Tongue (tissue), 2 donors: ENCODE results near the gene ACOX3. TPM values are rescaled to one million over a fixed set of nuclear protein-coding genes. Genes with fewer than 3 reads are reported as not detected.
A peak's percentile ranks its signal among the peaks of the same experiment; 100 is the strongest.
"Not testable (repeated sequence)": the region's sequence is repeated elsewhere in the genome, so short reads cannot be mapped to it uniquely, and the experiment has no call there.

Source experiments
- DNase-seq: peaks from one replicate; pipeline ENCODE4 v3.0.0-alpha.2; 2015
- total RNA-seq: library from RNA; depleted of rRNA; stranded (reverse); fragments of >200 nt; gene quantifications from one replicate; pipeline ENCODE4 v1.2.3, GENCODE V29; 2014

Gene ACOX3
- 33.1 TPM for total RNA-seq

- peak; percentile 95 for DNase-seq
Observed at GRCh38 chr4:8440492-8441311, at the start of gene ACOX3, which contains the start of gene TRMT44. Gene ACOX3 (minus strand): TSS chr4:8440723. CDS start chr4:8416521, 24,202 bp downstream. Gene TRMT44 (plus strand): TSS chr4:8440777. CDS start chr4:8440823, 46 bp downstream.

- no peak for DNase-seq
Observed at GRCh38 chr4:8488791-8489369, 48.4 kb upstream of the ACOX3 start.

- DNase-seq, result not testable (repeated sequence)
Observed at GRCh38 chr4:8486643-8487042, 46.1 kb upstream of the ACOX3 start.

- DNase-seq, result no peak
Observed at GRCh38 chr4:8480221-8480620, 39.7 kb upstream of the ACOX3 start.

- DNase-seq, result no peak
Observed at GRCh38 chr4:8478801-8479744, 38.5 kb upstream of the ACOX3 start.

DNA sequence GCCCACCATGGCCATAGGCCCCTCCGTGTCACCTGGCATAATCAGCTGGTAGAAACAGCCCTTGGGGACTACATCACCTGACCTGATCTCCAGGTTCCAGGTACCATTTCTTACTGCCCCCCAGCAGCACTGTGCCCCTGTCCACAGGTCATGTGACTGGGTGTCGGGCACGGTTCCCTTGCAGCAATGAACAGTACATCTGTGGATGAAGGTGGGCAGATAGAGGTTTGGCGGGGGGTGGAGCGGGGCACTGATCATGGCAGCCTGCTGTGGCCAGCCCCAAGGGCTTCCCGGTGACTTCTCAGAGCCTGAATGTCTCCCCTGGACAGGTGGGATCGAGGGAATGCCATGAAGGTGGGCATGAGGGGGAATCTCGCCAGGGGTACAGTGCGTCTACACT is 37.8 kb upstream of the ACOX3 start:
- DNase-seq, result no peak

- no peak for DNase-seq
Observed at GRCh38 chr4:8477676-8478075, 37.2 kb upstream of the ACOX3 start.

DNA sequence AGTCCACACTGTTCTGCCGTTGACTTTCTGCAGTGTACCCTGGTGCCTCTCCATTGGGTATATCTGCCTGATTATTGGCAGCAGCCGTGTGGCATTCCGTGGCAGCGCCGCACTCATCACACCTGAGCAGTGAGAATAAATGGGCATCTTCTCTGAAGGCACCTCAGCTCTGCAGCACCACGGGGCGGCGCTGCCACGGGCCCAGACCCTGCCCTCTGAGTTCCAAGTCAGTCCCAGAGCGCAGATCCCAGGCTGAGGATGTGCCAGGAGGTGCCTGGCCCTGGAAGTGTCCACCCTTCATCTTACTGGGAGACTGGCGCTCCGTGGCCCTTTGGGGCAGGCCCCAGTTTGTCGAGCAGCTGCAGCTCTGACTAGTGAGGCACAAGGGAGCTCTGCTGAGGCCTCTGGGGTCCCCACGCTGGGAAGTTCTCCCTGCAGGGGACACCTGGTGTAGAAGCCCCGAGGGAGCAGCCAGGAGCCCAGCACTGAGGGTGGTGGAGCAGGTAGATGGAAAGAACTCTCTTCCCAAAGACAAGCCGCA is 36.6 kb upstream of the ACOX3 start:
- DNase-seq, result no peak

DNA sequence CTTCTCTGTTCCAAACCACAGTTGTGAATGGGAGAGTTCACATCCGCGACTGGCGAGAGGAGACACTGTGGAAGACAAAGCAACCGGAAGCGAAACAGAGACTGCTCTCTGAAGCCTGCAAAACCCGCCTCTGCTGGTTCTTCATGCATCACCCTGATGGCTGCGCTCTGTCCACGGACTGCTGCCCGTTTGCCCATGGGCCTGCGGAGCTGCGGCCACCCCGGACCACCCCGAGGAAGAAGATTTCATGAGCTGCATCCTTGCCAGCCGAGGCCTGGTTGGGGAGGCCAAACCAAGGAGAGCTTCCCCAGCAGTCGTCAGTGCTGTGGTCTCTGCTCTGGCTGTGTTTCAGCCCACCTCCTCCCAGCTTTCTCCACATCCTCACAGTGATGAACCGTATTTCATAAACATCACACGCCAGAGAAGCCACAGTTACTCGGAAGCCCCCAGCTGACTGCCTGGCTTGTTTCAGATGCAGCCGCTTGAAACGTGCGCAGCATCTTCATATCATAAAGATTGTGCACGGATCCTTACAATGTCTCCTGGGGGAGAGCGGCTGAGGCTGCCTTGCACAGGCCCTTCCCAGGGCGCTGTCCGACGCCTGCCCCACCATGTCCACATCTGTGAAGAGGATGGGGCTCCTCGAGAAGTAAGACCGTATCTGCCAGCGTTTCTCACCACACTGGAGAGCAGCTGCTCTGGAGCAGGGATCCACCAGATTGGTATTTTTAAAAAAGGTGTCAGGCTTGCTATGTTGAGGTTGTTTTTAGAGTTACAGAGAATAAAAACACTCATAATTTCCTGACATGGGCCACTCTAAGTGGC is 35.4 kb upstream of the ACOX3 start:
- DNase-seq, result no peak

GRCh38 chr4:8474856-8475255 is 34.3 kb upstream of the ACOX3 start:
- no peak for DNase-seq

GRCh38 chr4:8473920-8474590 is 33.5 kb upstream of the ACOX3 start:
- no peak for DNase-seq

- no peak for DNase-seq
Observed at GRCh38 chr4:8473198-8473919, 32.8 kb upstream of the ACOX3 start.

GRCh38 chr4:8472689-8473197 is 32.2 kb upstream of the ACOX3 start:
- DNase-seq, result peak; percentile 82

GRCh38 chr4:8472158-8472688 is 31.7 kb upstream of the ACOX3 start:
- no peak for DNase-seq

GRCh38 chr4:8471211-8471875 is 30.8 kb upstream of the ACOX3 start:
- DNase-seq, result no peak

DNA sequence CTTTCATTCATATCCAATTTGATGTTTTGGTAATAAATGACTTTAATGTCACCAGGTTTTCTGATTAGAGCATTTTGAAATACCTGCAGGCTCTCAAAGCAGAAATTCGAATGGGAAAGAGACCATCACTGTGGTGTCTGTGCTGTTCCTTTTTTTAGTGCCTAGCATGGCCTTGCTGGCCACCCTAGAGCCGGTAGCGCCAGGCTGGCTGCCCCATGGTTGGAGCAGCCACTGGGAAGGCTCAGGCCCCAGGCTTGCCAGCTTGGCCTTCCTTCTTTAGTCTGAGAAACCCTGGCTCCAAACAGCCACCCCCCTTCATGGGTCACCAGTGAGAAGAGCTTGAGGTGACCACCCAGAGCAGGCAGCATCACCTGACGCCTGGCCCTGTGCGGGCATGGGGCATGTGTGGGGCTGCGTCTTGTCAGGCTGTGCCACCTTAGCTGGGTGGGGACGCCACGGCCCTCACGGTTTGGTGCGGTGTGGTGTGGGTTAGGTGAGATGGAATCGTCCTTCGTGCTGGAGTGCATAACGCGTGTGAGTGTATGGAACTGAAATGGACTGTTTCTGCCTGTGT is 30.0 kb upstream of the ACOX3 start:
- DNase-seq, result no peak

GRCh38 chr4:8469550-8469949 is 29.0 kb upstream of the ACOX3 start:
- DNase-seq, result no peak

DNA sequence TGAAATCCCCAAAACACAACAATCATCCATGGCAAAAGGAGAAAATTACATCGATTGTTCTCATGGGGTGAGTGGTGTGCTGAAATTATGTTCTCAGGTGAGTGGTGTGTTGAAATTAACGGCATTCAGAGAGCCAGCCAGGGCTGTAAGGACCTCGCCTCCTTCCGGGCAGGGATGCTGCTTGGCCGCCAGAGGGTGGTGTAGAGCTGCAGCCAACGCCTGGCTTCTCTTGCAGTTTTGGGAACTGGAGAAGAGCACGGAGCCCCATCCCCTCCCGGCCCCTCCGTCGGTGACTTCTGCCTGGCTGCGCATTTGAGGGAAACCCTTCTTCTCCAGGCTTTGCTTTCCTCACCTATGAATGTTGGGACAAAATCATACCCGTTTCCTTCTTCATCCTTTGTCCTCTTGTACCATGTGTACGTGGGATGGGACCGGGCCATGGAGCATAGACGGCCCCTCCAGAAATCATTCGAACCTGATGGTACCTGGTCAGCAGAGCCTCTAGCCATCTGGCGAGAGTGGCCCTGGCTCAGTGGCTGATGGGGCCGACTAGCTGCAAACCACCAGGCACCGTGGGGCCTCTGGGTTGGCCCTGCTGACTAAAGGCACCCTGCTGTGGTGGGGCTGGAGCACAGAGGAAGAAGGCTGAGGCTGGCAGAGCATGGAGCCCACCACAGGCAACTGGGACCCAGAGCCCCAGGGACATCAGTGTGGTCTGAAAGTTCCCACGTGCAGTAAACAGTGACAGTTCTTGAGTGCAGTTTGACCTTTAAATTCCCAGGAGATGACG is 28.4 kb upstream of the ACOX3 start:
- peak; percentile 77 for DNase-seq
